IPS DF 4.7 (cell line): ENCODE measurements around the gene INPP5E.
"Not testable (repeated sequence)": the region's sequence is repeated elsewhere in the genome, so short reads cannot be mapped to it uniquely, and the experiment has no call there.

ENCODE experiments used
- DNase-seq: peaks from one replicate; pipeline ENCODE4 v3.0.0-alpha.2; 2013; ENCODE audit warnings: low spot score; ENCODE audit errors: extremely low read depth

INPP5E gene

DNA sequence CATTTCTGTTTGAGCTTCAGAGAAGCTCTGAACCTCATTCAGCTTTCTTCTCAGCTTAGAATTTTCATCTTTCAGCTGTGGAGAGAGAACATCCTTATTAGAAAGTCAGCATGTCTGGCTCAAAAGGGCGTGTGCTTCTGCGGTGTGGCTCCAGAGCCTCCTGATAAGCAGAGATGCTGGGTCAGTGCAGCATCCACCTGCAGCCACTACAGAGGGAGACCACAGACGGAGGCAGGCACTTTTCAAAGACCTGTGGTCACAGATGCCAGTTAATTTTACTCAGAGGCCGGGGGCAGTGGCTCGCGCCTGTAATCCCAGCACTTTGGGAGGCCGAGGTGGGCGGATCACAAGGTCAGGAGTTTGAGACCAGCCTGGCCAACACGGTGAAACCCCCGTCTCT is 33.7 kb downstream of the INPP5E start:
- not testable (repeated sequence) for DNase-seq

DNA sequence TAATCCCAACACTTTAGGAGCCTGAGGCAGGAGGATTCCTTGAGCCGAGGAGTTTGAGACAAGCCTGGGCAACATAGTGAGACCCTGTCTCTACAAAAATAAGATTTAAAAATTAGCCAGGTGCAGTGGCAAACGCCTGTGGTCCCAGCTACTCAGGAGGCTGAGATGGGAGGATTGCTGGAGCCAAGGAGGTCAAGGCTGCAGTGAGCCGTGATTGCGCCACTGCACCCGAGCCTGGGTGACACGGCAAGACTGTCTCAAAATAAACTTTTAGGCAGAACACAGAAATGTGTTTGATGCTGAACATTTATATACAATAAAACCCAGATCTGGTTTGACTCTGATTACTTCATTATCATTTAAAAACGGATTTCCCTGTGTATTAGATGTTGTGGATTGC is 34.2 kb downstream of the INPP5E start:
- DNase-seq, result no peak

DNA sequence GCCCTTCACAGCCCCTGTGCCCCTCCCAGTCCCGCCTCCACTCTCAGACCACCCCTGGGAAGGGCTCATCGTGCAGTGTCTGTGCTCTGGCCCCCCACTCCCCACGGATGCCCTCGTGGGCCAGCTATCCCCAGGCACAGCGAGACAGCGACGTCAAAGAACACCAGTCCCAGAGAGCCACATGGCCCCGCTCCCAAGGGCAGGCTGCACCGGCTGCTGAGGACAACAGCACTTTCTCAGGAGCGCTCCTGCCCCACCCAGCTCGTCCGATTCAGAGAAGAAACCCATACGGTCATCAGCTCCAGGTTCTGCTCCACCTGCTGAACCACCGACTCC is 34.9 kb downstream of the INPP5E start:
- DNase-seq, result no peak

DNA sequence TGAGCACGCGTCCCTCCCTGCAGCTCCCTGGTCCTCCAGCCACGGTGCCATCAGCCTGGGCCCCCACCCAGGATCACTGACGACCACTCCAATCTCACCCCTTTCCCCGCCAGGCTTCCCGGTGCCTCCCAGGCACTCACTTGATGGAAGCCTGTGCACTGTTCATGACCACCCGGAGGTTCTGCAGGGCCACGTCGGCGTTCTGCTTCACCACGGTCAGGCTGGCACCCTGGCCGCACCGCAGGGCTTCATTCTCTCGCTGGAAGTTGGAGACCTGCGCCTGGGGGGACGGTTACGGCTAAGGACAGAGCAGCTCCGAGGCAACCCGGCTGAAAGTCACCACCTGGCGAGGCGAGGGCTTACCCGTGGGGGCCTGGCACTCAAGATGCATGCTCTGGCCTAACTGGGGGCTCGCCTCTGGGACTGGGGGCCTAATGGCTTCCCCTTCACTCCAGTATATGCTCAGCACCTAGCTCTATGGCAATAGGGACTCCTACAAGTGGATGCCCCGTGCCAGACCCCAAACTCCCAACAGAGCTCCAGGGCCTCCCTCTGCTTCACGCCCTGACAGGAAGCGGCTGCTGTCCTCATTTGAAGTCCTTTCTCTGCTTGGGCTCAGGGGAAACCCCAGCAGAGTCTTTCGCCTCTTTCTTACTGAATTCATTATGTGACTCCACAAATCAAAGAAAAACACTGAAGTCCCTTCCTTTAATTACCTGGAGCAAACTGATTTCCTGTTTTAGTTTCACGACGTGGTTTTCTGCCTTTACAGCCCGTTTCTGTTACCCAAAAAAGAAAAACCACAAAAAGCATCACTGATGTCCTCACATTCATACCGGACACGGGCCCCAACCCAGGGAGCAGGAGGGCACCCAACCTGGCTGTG is 35.5 kb downstream of the INPP5E start:
- DNase-seq, result no peak

DNA sequence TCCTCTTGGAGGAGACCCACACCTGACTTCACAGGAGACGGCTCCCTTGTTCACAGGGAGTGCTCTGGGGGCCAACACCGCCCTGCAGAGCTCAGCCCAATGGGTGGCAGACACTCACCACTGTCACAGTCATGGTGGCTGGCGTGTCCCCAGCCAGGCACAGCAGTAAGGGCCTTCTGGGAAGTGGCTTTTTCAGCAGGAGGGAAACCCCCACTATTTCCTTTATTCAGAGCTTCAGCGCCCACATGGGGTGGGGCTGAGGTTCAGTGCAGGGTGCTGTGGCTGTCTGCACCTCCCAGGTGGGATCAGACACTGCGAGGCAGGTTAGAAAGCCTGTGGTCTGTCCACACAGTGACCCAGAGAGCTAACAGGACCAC is 36.1 kb downstream of the INPP5E start:
- no peak for DNase-seq

DNA sequence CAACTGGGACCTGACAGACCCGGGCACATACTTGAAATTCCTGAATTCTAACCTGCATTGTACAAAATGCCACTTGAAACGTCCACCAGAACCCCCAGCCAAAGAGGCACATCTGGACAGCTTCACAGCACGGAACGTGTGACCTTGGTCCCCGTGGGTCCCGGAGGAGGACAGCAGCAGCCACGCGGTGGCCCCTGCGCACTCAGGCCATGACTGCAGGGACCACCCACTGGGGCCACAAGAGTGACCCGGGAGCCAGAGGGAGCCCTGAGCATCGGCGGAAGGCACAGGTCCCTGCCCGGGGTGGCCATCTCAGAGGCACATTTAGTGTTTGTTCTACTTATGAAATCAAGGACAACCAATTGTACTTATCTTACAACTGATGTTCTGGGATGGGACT is 37.6 kb downstream of the INPP5E start:
- no peak for DNase-seq

DNA sequence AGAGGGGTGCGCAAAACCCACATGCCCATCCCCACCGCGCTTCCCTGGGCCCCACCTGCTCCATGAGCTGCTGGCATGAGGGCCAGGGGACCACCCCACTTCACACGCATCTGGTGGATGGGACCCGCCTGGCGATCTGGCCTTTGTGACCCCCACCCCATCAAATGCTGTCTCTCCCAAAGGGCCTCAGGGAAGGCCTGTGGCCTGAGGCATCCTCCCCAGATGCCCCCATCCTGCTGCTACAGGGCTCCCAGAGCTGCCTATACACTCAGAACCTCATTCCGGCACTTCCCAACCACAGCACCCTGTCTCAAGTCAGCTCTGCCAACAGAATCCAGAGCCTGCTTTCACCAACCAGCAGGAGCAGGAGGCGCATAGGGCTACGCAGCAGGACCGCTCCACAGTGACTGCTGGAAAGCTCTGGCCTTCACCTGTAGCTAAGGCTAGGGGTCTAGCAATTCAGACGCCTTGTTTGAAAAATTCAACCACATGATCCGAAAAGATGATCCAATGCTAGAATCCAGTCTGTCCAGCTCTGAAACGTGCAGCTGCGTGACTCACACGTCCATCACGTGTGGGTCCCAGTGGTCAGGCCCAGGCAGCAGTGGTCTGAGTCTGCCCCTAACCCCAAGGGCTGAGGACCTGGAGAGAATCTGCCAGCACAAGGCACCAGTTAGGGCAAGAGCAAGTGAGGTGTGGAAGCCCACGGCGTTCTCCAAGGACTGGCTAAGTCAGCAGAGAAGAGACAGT is 38.3 kb downstream of the INPP5E start:
- no peak for DNase-seq

DNA sequence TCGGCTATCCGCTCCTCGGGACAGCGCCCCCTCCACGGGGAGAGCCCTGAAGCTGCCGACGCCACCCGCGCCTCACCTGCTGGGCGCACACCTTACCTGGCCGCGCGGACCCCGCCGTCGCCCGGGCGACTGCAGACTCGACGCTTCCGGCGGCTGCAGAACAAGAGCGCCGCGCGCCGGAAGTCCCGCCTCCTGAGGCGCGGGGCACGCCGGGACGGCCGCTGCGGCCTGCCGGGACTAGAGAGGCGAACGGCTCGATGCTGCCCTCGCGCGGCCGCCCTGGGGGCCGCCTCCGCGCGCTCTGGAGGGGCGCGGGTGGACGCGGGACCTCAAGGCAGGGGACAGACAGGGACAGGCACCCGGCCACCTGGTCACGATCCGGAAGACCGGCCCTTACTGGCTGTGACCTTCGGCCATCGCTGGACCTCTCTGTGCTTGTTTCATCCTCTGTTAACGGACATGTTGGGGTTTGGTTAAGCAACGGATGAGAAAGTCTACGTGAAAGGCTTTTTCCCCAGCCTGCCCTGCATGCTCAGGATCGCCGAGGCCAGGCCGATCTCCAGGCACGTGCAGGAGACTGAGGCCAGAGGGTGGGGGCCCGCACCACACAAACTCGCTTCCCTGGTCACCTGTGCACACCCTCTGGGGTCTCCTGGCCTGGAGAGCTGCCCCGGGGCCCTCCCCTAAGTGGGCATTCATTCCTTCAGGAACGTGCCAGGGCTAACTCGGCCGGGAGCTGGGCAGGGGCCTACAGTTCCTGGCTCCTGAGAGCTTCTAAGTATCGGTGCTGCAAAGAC is 39.4 kb downstream of the INPP5E start, which contains the start of gene SNAPC4:
Gene SNAPC4, minus strand, starts transcription at position 133 of the 797 bp plus-strand sequence. CDS start 1,742 bp downstream, outside the sequence.
- DNase-seq, result peak; percentile 46

DNA sequence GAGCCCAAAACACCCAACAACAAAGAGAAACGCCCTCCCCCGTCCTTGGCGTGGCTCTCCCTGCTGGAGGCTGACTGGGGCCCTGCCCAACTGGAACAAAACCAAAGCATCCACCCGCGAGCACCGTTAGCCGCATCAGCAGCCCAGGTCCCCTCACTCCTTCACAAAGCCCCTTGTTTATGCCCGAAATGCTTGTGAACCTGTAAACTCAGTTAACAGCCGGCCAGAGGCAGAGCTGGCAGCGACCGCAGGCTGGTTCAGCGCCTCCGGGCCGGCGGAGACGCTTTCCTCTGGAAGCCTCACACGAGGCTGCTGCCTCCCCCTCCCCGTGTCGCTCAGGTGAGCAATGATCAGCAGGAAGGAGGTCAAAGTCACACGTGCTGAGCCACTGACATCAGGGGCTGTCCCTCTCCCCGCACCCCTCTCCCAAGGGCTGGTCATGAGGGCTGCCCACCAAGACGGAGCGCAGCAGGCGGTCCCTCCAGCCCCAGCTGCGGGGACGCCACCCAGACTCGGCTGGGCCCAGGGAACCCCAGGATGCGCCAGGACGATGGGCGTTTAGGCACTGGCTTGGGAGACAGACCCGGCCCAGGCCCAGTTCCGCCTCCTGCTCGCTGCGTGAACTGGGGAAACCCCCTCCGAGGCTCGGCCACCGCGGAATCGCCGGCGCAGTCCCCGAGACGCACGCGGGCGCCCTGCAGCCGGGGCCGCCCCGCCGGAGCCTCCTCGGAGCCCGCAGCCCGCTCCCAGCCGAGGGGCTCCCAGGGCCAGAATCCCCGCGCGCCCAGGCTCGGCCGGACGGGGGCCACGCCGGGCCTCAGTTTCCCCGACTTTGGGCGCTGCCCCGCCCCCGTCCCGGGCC is 40.2 kb downstream of the INPP5E start:
- DNase-seq, result no peak

DNA sequence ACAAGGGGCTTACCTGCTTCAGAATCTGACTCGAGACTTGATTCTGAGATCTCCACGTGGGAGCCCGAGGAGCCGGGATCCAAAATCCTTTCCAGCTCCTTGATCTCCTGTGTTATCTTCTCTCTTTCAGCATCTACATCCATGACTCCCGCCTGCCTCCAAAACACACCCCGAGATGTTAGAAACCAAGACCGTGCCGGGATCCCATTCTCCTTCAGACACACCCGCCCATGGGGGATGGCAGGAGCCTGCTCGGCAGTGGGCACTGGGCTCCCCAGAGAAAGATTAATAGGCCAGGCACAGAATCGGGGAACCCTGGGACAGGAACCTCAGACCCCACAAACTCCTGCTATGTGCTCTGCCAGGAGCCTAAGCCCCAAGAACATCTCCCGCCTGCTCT is 41.4 kb downstream of the INPP5E start:
- no peak for DNase-seq

DNA sequence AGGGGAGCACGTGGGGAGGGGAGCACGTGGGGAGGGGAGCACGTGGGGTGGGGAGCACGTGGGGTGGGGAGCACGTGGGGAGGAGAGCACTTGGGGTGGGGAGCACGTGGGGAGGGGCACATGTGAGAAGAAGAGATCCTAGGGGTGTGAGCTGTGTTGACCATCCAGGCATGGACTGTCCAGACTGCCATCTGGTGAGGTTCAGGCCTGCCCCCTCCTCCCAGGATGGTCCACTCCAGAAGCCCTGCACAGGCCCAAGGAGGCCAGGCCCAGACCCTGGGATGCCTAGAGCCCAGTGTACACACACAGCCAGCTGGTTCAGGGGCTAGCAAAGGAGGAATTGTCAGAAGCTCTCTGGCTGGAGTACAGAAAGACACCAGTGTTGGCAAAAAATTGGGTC is 42.0 kb downstream of the INPP5E start:
- no peak for DNase-seq

DNA sequence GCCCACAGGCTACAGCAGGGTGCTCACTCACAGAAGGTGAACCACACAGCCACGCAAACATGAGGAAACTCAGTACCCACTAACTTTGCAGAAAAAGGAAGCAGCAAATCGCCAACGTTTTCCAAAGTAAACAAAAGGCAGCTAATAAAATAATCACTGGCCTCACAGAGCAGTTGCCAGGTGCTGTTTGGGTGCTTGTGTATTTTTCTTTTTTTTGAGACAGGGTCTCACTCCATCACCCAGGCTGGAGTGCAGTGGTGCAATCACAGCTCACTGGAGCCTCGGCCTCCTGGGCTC is 43.5 kb downstream of the INPP5E start:
- DNase-seq, result no peak

DNA sequence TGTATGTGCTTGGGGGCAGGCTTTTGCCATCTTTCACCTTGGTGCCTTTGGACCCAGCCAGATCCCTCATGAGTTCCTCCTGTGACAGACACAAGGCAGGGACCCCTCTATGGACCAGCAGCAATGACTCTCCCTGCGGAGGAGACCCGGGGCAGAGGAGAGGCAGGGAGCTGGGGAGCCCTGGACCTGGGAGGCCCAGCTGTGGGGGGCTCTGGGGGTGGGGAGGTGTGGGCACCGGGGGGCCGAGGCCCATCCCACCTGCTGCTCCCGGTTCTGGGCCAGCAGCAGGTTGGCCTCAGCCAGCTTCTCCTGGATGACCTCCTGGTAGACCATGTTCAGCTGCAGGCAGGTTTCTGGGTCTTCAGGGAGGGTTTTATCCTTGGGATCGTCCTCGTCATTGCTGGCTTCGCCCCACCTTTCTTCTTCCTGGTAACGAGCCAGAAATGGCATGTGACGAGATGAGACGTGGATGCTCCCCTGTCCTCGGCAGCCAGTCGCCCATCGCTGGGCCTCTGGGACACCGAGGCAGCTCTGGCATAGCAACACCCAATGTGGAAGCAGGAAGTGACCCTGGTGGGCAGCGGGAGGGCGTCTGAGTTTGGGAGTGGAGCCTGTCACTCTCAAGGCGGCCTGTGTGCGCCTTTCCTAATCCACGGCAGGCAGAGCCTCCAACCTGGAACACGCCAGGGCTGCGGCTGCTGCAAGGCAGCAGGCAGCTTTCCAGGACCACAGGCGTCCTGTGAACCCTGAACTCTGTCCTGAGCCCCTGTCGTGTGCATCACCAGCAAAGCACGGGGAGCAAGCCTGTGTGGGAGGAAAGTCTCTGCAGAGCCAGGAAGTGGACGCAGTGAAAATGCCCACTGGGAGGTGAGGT is 44.1 kb downstream of the INPP5E start:
- no peak for DNase-seq

DNA sequence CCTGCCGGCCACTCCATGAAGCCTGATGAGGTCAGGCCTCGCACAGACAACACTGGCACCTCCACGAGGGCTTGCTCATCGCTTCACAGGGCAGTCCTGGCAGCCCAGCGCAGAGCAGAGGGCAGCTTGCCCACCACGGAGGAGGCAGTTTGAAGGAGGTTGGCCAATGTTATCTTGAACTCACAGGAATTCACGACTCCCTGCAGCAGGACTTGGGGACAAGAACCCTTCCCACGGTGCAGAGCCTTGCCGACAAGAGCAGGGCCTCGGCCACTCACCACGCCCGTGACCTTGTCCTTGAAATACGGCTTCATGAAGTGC is 44.7 kb downstream of the INPP5E start:
- DNase-seq, result no peak

DNA sequence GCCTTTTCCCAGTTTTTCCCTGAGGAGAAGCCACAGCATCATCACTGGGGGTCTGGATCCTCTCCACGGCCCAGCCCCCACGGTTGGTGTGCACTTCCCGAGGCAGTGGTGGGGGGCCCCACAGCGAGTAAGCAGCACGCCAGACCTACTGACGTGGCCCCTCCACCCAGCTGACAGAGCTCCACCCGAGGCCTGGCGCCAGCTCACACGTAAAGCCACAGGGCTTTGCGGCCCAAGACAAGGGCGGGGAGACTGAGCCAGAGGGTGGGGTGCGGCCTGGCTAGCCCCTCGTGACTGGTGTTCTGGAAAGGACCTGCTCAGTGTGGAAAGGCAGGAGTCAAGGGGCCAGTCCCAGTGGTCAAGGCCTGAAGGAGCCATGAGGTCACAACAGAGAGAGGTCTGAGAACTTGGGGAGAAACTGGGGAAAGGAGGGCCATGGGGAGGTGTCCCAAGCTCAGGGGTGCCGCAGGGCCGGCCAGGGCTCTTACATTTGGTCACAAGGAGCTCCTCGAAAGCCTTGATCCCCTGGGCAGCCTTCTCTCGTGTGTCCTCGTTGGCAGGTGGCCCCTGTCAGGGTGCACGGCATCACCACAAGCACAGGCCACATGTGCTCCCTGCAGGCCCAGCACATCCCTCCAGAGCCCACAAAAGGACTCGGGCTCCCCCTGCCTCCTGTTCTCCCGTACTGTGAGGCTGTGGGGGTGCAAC is 45.2 kb downstream of the INPP5E start:
- no peak for DNase-seq

DNA sequence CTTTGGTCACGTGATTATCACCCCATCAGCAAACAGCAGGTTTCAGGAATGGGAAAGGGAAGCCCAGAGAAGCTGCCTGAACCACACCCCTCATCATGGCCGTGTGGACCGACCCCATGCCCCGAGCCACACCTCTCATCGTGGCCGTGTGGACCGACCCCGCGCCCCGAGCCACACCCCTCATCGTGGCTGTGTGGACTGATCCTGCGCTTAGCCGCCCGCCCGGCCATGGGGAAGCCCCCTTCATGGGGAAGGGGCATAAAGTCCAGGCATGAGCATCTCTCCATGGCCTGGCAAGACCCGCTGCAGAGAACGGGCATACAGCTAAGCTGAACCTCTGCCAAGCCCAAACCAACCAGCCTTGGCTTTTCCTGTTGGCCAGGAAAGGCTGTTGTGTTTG is 46.1 kb downstream of the INPP5E start:
- DNase-seq, result no peak

DNA sequence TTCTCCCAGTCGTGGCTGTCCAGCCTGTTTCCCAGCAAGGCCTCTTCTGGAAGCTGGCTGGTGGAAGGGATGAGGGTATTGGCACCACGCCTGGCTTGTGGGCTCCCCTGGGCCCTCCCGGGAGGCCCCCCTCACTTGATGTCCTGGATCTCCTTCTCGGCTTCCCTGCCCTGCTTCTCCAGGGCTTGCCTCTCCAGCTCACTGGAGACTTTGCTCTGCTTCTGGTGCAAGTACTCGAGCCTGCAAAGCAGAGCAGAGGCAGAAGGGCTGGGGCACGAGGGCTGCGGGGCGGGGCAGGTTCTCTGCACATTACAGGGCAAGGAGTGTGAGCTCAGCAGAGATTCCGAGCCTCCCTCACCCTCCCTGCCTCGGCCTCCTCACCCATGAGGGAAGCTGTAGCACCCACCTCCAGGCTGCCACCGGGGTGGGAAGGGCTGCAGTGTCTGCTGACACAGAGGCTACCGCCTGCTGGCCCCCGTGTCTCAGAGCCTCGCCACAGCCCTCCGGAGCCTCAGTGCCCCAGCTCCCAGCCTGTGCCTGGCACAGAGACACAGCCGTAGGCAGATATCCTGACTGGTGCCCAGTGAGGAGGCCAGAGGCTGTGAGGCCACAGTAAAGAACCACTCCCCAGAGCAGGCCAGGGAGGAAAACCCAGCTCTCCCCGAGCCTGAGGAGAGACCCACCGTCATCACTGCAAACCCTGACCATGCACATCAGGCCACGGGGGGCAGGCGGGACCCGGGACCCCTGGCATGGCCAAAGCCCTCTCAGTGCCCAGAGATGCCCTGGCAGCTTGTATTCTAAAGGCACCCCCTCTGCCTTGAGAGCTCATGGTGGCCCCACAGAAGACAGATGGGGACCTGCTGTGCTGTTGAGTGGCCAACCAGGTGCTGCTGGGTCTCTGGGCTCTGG is 46.9 kb downstream of the INPP5E start:
- DNase-seq, result no peak

DNA sequence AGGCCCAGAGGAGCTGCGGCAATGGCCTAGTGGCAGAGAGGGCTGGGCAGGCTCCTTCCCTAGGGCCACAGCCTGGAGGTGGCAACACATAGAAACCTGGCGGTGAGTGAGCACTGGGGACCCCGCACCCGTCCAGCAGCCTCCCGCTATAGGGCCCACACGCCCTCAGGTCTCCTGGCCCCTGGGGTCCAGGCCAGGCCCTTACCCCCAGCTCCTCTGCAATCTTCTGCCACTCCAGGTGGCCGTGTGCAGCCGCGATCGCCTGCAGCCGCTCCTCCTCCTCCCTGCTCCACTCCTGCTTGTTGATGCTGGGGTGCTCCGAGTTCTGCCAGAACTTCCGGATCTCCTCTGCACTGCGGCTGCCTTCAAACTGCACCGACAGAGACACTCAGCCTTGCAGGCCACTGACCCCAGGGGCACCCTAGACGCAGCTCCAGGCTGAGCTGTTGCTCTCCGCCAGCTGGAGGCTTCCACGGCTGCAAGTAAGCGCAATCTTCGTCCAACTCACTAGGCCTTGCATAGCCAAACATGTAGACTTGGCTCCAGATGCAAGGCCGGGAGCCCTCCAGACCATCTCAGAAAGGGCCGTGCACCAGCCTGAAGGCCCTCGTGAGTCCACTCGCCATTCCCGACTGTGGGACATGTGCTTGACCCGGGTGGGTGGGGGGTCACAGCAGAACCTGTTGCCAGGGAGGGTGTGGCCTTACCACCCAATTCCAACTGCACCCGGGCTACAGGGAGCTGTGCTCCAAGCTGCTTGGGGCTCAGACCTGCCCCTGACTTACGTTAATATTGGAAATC is 47.7 kb downstream of the INPP5E start:
- DNase-seq, result no peak
